ENCODE measurements around the gene ATP6V0D1.
A peak's percentile ranks its signal among the peaks of the same experiment; 100 is the strongest.

ATP6V0D1 gene

DNA sequence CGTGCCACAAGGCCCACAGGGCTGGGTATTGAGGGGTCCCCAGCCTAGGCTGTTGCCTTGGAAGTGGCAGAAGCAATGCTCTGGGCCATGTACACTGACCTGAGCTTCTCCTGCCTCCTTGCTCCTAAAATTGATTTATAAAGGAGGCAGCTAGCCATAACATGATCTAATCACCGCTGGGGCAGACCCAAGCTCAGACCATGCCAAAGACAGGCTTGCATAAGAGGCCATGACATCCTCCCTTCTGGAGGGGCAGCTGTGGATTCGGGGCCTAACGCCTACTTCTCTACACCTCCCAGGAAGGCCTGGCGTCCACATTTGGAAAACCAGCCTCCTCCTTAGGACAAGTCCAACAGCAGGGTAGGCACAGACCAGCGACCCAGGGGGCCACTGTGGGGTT, 37.7 kb downstream of the ATP6V0D1 start:
- no peak for DNase-seq

DNA sequence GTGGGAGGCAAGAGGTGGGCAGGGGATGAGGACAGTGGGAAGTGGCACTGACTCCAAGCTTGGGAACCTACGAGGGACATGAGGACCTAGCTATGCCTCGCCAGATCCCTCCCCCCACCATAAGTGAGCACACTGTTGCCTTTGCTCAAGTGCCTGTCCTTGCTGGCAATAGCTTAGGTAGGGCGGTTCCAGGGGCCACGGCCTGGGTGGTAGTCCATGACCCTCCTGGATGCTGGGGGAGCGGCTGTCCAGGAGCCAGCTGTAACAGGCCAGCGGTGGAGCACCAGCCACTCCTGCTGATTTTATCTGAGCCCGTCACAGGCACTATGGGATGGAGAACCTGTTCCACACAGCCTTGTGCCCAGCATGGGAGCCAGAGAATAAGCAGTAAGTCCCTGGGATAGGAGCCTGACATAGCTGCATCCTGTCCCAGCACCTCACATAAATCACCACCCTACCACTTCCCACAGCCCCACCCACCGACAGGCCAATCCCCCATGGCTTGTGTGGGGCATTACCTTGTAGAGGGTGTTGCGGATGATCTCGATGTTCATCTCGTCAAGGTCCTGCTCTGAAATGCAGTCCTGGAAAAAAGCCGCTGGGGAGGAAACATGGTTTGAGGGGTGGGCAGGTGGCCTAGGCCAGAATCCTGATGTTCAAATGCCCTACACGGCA, 38.2 kb downstream of the ATP6V0D1 start:
- no peak for DNase-seq

DNA sequence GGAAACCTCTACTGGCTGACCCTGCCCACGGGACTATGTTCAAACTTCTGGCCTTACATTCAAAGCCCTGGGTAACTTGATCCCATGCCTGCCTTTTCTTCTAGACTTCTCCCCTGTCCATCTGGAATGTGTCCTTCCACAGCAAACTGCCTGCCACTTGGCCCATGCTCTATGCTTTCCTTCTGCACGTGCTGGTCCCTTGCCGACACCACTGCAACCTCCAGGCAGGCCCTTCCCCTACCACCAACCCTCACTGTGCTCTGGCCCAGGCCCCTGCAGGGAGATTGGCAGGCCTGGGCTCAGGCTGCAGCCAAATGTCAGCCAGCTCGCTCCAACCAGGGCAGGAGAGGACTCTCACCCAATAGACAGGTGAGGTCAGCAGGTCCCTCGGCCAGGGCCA, 39.0 kb downstream of the ATP6V0D1 start:
- DNase-seq: no peak

DNA sequence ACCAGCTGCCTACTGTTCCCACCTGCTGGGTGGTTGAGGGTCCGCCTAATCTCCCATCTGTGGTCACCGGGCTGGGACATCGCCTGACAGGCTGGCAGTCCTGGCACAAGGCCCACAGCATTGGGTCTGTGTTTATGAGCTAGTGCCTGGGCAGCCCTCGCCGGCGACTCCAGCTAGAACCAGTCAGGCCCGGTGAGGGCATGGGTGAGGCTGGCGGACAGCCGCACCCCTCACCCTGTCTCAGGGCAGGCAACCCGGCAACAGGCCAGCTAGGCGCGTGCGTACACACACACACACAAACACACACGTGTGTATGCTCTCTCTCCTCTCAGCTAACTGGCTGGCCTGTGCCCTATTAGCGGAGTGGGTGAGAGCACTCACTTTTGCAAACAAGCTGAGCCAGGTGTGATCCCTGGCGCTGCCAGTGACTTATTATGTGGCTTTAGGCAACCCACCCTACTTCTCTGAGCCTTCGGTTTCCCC, 39.6 kb downstream of the ATP6V0D1 start:
- no peak for DNase-seq

DNA sequence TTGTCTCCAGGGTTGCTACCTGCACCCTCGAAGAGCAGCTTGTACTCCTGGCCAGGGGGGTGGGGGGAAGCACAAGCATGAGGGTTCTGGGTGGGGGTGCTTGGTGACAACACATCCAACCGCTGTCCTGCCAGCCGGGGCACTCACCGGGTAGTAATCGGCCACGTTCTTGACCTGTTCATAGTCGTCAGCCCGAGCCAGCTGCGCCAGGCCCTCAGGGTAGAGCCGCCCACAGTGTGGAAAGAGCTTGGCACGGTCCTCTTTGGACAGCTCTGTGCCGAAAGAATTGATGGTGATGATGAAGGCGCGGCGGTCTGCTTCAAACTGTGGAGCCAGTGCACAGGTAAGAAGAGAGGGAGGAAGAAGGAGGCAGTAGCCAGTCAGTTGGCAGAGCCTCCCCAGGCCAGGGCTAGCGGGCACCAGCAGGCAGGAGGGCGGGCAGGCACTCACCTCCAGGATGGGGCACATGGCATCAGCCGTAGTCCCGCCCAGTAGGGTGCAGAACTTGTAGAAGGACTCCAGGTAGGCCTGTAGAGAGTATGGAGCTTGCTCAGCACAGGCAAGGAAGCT, 42.0 kb downstream of the ATP6V0D1 start:
- DNase-seq: no peak

DNA sequence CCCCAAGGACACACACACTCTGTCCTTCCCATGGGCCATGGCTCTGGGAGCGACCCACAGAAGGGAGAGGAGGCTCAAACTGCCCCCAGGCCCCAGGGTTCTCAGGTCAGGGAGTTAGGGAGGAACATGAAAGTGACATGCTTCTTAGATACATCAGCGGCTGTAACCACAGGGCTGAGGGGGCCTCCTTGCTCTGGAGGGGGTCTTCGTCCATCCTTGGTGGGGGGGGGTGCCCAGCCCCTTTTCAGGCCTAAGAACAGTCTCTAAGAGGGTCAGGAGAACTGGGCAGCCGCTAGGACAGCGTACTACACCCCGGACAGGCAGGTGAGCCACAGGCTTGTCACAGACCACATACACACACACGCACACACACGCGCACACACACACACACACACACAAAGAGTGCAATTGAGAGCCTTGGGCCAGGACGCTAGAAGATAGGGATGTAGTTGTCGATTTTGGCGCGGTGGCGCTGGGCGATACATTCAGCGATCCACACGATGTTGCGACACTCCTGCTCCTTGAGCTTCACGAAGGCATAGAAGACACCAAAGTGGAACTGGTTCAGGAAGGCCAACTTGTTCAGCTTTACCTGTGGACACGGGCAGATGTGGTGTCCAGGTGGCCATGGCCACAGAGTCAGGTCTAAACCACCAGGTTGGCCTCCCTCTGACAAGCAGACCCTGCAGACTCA, 42.7 kb downstream of the ATP6V0D1 start:
- no peak for DNase-seq

DNA sequence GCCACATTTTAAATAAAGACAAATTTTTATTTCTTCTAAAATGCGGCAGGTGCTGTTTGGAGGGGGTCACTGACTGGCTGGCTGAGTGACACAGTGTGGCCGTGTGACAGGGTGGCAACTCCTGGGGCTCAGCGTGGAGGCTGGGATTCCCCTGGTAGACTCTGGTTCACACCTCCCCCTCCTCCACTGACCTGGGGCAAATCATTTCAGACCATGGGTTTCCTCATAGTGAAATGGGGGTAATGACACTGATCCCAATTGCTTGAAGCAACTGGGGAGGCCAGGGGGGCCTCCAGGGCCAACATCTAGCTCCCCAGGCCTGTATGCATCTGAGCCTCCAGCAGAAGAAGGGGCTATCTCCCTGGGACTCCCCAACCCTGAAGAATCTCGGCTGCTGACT, 43.4 kb downstream of the ATP6V0D1 start:
- DNase-seq: peak; percentile 20

DNA sequence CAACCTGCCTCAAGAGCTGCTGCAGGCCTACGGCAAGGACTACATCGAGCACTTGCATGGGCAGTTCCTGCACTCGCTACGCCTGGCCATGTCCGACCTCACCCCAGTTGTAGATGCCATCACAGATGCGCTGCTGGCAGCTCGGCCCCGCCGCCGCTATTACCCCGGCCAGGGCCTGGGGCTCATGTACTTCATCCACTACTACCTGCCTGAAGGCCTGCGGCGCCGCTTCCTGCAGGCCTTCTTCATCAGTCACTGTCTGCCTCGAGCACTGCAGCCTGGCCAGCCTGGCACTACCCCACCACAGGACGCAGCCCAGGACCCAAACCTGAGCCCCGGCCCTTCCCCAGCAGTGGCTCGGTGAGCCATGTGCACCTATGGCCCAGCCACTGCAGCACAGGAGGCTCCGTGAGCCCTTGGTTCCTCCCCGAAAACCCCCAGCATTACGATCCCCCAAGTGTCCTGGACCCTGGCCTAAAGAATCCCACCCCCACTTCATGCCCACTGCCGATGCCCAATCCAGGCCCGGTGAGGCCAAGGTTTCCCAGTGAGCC, 44.2 kb downstream of the ATP6V0D1 start:
- DNase-seq: no peak

DNA sequence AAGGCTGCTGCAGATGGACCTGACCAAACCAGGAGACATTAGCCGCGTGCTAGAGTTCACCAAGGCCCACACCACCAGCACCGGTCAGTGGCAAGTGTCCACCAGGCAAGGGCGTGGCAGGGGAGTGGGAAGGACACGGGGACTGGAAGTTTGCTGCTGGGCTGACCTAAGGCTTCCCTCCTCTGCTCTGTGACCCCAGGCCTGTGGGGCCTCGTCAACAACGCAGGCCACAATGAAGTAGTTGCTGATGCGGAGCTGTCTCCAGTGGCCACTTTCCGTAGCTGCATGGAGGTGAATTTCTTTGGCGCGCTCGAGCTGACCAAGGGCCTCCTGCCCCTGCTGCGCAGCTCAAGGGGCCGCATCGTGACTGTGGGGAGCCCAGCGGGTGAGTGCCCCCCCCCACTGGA, 45.2 kb downstream of the ATP6V0D1 start:
- no peak for DNase-seq

DNA sequence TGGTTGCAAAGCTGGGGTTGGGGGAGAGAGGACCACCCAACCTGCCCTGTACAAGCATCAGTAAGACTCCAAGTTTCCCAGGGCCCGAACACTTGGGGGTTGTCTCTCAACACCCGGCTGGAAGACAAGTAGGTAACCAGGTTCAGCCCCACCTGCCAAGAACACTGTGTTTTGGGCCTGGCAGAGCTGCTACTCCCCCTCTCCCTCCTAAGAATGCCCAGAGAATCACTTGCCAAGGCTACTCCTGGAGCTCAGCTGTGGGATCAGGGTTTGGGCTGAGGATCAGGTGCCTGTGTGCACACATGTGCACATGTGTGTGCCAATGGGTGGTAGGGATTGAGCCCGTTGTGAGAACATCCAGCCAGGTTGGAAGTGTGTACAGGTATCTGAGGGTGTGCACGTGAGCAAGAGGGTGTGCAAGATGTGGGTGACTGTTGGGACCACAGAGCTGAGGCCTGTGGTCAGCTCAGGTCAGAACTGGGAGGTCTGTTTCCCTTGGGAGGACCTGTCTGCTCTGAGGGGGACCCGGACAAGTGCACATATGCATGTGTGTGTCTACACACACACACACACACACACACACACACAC, 47.7 kb downstream of the ATP6V0D1 start:
- DNase-seq: no peak

DNA sequence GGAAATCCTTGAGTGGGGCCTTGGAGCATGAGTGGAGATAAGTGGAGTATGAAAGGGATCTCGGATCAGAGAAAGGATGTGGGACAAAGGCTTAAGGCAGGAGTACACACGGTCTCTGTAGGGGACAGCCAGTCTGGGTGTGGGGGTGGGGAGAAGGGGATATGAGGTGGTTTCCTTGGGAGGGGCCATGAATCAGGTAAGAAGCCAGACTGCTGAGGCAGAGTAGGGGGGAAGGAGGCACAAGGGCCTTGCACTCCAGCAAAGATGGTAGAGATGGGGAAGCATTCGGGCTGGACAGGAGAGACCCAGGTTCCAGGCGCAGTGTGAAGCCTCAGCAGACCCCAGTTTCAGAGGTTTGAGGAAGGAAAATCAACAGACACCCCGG, 48.5 kb downstream of the ATP6V0D1 start:
- no peak for DNase-seq

DNA sequence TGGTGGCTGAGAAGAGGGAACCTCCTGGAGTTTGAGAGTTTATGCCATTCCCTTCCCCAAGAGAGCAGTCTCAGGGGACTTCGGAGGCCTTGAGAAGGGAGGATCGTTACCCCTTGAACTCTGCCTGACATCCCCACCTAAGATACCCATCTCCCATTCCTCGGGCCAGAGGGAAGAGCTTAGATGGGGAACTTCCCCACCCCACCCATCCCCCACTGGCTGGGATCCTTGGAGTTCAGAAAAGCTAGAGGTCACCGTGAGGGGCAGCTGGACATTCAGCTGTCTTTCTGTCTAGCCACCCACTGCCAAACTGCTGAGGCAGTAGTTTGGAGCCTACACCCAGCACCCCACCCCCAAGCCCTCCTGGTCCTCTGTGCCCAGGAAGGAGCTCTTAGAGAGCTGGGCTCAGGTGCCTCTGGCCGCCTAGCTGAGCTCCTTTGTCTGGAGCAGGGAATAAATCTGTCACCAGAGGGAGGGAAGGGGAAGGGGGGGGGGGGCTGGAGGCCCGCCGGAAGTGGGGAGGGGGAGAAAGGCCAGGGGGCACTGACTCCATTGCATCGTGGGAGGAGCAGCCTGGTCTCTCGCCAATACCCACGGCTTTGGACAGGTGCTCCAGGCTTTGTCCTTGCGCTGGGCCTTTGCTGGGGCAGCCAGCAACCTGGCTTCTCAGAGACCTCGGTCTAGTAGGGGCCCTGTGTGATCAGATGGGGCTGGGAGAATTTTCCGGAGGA, 49.0 kb downstream of the ATP6V0D1 start:
- no peak for DNase-seq

DNA sequence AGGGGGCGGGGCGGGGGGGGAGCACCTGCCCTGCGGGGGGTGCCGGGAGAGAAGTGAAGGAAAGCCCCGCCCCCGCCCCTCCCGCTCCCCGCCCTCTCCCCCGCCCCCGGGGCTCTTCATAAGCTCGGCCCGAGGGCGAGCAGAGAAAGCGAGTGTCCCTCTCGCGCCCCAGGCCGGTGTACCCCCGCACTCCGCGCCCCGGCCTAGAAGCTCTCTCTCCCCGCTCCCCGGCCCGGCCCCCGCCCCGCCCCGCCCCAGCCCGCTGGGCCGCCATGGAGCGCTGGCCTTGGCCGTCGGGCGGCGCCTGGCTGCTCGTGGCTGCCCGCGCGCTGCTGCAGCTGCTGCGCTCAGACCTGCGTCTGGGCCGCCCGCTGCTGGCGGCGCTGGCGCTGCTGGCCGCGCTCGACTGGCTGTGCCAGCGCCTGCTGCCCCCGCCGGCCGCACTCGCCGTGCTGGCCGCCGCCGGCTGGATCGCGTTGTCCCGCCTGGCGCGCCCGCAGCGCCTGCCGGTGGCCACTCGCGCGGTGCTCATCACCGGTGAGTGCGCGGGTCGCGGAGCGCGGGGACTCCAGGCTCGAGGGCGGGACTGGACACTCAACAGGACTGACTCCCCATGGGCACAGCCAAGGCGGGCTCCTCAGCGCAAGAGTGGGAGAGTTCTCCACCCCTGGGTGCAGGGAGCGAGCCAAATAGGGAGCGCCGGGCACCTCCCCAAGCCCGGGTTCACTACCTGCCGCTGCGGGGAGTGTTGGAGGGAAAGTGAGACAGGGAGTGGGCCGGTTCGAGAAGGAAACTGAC, 49.8 kb downstream of the ATP6V0D1 start, which contains the start of gene HSD11B2:
Gene HSD11B2, plus strand, starts transcription at position 145 of the 798 bp plus-strand sequence. Its CDS starts 128 bp downstream, at position 273.
- no peak for DNase-seq

DNA sequence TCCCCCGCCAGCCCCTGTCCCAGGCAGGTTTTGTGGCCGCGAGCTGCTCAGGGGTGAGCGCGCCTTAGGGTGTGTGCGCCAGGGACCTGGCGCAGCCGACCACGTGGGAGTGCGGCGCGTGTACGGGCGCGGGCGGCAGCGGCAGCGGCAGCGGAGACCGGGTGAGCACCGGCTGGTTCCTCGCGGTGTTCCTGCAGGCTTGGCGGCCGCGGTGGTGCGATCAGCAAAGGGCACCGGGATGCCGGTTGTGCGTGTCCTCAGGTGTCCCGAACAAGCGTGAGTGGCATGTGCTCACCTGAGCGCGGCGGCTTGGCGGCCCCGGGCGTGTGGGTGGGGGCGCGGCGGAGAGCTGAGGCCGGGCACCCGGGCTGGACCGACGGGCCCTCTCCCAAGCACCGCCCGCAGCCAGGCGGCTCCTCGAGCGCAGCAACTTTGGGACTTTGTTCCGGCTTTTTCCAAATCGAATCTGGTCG, 50.4 kb downstream of the ATP6V0D1 start:
- DNase-seq: no peak

DNA sequence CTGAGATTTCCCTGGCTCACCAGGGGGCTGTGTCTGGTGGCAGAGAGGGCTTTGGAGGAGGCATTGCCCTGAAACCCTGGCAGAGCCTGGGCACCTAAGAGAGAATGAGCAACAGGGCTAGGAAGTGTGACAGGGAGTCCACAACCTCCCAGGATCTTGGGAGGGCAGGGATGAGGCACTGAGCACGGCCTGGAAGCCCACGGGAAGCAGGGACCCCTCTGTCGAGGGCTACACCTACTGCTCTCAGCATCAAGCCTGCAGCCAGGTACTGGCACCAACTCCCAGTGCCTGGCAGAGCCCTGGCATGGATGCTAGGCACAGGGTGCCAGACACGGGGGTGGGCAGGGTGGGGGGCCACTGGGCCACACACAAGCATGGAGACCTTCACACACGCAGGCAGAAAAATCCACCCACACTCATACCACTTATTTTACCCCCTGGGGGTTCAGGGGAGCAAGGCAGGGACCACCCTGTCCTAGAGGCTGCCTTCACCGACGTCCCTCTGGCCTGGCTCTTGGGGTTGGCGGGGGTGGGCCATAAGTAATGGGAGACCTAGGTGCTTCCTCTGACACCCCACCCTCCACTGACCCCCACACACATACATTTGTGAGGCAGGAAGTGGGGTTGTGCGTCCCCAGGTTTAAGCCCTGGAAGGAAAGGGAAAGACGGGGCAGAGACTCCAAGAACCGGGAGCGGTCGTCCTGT, 51.0 kb downstream of the ATP6V0D1 start:
- no peak for DNase-seq

DNA sequence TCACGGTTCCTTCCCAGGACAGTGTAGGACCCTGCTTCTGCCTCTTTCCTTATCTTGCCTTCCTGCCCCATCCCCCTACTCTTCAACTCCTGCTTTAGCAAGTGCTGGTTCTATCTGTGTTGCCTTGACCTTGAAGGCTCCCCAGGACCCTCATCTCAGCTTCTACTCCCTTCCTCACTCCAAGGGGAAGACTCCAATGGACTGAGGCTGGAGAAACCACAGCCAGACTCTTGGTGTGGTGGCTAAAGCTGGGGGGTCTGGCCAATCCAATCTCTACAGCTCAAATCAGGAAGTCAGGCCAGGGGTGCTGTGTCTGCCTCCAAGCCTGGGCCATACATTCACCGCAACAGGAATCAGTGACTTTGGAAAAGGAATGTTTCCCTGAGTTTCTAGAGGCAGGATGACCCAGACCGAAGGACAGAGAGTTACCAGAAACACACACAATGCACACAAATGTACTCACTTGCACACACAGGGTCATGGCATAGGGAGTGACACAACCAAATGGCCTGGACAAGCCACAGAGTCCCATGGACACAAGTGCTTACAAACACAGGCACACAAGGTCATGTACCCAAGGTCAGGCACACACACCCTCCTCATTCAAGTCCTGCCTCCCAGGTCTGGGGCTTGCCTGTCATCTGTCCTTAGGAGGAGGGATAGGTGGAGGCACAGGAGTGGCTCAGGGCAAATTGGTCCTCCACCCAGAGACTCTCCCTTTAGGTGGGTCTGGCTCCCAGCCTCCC, 51.7 kb downstream of the ATP6V0D1 start:
- DNase-seq: no peak

DNA sequence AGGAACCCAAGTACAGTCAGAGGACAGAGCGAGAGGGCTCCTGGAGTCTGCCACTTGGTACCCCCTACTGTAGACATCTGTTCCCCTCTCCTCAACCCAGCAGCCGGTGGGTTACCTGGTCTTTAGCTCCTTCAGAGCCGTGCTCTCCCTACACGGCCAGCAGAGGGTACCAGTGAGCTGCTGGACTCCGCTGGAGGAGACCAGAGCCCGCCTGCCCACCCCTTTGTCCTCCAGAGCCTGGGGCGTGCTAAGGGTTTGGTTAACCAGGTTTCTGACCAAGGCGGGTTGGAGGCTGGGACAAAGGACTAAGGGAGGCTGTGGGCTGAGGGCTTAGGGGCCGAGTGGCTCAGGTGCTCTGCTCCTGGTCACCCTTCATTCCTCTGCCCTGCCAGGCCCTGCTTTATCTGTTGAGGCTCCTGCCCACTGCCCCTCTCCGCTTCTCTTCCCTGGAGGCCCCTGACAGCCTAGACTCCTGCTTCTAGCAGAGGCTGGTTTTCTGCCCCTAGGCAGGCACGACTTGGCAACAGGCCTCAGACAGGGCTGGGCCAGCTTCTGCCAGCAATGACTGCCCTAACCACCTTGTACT, 52.7 kb downstream of the ATP6V0D1 start:
- DNase-seq: peak; percentile 27

DNA sequence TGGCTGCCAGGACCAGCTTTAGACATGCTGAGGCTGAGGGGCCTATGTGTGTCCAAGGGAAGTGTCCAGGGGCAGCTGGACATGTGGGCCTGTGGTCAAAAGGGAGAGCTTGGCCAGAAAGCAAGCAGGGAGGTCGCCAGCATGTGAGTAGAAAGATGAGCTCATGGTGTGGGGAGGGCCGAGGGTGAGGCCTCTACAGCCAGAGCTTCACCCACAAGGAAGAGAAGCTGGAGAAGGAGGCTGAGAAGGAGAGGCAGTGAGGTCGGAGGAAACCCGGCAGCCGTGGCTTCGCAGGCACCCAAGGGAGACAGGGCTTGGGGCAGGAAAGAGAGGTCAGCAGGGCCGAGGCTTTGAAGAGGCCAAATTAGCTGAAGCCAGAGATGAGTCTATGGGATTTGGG, 54.0 kb downstream of the ATP6V0D1 start:
- no peak for DNase-seq

DNA sequence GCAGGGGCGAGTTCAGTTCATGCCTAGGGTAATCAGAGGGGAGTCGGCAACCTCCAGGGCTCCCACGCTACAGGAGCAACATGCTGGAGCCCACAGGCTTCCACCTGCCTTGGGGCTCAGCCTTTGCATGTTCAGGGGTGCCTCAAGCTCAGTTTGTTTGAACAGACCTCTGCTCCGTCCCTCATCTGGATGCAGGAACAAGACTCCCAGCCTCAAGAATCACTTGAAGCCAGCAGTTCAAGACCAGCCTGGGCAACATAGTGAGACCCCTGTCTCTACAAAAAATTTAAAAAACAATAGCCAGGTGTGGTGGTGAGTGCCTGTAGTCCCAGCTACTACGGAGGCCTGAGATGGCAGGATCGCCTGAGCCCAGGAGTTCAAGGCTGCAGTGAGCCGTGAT, 54.9 kb downstream of the ATP6V0D1 start:
- no peak for DNase-seq

DNA sequence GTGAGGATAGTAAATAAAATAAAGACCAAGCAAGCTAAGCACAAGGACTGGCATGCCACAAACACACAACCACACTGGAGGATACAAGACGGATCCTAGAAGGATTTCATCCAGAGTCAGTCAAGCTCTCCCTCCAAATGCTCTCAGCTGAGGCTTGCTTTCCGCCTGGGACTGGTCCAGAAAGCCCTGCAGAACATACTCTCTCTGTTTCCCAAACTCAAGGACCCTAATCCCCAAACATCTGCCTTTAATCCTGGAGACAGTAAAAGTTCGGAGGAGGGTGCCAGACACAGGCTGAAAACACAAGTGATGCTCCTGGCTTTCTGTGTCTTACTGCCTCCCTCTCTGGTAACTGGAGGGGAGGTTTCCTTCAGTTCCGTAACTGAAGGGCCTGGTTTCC, 55.4 kb downstream of the ATP6V0D1 start:
- no peak for DNase-seq

All from NK-92 treated with Interleukin-12 subunit alpha and Interleukin-12 subunit beta, amount 100 ng/mL, for 24 hours (cell line).